Stimulated activated CD4-positive, alpha-beta T cell treated with anti-CD3 and anti-CD28 coated beads, Interleukin-4, amount 100 ng/mL, for 4 hours (primary cell): ENCODE results near the gene TNRC18.
"Not testable (repeated sequence)": the region's sequence is repeated elsewhere in the genome, so short reads cannot be mapped to it uniquely, and the experiment has no call there.

Source experiments
- DNase-seq, 2 experiments: peaks; one replicate each; pipeline ENCODE4 v3.0.0-alpha.2; 2020

The TNRC18 gene, protein sequence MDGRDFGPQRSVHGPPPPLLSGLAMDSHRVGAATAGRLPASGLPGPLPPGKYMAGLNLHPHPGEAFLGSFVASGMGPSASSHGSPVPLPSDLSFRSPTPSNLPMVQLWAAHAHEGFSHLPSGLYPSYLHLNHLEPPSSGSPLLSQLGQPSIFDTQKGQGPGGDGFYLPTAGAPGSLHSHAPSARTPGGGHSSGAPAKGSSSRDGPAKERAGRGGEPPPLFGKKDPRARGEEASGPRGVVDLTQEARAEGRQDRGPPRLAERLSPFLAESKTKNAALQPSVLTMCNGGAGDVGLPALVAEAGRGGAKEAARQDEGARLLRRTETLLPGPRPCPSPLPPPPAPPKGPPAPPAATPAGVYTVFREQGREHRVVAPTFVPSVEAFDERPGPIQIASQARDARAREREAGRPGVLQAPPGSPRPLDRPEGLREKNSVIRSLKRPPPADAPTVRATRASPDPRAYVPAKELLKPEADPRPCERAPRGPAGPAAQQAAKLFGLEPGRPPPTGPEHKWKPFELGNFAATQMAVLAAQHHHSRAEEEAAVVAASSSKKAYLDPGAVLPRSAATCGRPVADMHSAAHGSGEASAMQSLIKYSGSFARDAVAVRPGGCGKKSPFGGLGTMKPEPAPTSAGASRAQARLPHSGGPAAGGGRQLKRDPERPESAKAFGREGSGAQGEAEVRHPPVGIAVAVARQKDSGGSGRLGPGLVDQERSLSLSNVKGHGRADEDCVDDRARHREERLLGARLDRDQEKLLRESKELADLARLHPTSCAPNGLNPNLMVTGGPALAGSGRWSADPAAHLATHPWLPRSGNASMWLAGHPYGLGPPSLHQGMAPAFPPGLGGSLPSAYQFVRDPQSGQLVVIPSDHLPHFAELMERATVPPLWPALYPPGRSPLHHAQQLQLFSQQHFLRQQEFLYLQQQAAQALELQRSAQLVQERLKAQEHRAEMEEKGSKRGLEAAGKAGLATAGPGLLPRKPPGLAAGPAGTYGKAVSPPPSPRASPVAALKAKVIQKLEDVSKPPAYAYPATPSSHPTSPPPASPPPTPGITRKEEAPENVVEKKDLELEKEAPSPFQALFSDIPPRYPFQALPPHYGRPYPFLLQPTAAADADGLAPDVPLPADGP (N-terminal part only)

DNA sequence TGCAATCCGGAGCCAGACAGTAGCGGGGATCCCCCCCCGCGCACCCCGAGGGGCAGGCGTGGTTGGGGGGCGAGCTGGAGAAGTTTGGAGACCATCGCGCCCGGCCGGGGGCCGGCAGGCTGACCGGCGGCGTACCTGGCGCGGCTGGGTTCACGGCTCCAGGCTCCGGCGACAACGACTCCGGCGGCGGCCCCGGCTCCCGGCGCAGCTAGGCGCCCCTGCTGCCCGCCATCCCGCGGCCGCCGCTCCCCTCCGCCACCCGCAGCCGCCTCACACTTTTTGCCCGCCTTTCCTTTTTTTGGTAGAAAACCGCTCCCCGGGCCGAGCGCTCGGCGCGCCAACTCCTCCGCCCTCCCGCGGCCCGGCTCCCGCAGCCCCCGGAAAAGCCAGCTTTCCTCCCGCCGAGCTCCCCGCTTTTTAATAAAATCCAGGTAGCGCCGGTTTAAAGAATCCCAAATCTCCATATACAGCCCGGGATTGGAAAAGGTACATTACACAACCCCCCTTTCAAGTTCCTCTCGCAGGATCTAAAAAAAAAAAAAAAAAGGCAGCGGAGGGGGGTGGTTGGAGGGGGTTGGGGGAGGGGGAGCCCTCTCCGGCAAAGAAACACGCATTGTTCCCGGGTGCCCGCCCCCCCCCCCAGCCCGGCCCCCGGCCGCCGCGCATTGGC lies at the start of gene TNRC18:
TSS of gene TNRC18 (minus strand) at position 529 of the 670 bp plus-strand sequence. CDS start 2,588 bp downstream, outside the sequence.
- no peak for DNase-seq

DNA sequence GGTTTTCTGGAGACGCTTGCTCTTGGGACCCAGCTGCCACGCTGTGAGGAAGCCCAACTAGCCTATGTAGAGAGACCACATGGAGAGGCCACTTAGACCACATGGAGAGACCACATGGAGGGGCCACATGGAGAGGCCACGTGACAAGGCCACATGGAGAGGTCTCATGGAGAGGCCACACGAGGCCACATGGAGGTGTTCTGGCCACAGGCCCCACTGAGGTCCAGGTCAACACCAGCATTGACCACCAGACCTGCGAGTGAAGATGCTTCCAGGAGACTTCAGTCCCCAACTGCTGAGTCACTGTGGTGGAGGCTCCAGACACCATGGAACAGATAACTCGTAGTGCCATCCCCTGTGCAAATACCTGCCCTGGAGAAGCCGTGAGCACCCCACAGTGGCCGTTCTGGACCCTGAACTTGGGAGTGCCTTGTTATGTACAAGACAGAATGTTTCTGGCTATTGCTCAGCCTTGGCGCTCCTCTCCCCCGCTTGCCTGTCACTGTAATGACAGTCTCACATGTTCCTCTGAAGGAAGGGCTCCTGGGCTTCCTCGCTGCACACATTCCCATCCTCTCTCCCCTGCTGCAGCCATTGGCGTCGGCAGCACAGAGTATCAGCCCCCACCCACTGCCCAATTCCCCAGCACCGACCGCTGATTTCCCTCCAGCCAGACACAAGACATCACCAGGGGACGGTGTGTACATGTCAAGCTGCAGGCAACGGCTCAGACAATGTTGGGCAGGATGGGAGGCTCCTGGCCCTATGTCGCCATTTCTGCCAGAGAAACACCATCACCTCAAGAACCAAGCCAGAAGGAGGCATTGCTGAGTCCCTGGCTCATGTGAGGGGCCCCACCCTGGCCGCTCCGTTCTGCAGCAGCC lies 49.0 kb upstream of the TNRC18 start:
- DNase-seq = no peak

DNA sequence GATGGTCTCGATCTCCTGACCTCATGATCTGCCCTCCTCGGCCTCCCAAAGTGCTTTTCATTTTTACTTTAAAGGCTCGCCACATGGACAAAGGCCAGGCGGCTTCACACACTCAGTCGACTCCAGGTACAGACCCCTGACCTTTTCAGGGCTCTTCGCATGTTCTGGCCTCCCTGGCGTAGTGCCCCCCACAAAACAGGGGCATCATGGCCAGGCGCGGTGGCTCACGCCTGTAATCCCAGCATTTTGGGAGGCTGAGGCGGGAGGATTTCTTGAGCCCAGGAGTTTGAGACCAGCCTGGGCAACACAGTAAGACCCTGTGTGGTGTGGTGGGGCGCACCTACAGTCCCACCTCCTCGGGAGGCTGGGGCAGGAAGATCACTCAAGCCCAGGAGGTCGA lies 48.0 kb upstream of the TNRC18 start:
- not testable (repeated sequence) for DNase-seq

DNA sequence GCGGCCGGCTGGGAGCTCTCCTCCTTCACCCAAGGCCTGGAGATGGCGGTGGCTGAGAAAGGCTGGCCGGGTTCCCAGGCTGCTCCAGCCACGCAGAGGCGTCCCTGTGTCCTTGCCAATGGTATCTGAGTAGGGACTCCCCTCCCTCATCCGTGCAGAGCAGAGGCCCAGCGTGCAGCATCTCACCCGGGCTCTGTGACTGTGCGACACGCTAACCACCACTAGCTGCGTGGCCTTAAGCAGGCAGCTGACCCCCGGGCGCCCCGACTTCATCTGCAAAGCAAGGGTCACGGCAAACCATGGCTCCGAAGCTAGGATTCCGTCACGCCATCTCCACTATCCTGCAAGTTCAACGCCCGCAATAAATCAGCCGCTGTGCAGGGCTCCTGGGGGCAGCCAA lies 47.2 kb upstream of the TNRC18 start:
- no peak for DNase-seq

DNA sequence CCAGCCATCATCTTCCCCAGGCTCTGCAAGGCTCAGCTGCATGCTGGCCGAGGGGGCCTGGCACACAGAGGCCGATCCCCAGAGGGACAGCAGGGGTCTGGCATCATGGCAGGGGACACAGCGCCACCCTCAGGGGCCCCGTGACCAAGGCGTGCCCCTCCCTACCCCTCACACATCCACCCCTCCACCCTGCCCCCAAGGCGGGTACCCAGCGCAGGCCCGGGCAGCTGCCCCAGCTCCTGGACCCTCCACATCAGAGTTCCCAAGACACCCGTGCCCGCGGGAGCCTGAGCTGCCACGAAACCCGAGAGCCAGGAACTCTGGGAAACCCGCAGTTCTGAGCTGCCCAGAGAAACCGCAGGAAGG lies 46.5 kb upstream of the TNRC18 start:
- DNase-seq = no peak

DNA sequence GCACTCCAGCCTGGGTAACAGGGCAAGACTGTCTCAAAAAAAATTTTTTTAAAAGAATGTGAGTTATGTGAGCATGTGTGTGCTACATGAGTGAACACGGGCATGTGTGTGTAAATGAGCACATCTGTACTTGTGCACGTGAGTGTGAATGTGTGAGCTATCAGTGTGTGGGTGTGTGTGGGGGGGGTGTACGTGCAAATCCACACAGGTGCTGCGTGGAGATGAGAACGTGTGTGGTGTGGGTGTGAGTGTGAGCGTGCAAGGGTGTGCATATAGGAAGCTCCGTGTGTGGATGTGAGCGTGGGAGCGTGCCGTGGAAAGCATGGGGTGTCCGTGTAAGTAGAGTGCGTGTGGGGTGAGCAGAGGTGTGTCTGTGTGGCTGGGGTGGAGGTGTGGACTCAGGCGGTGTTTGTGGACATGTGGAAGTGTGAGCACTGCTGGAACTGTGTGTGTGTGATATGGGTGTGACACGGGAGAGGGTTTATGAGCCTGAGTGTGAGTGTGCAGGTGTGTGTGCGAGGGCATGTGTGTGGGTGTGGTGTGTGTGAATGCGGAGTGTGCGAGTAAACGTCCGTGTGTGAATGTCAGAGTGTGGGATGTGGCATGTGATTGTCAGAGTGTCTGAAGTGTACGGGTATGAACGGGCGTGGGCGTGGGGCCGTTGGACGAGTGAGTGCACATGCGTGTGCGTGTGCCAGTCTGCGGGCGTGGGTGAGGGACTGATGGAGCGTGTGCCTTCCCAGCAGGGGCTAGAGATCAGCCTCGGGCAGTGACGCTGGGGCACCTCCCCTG lies 45.9 kb upstream of the TNRC18 start:
- DNase-seq = no peak

DNA sequence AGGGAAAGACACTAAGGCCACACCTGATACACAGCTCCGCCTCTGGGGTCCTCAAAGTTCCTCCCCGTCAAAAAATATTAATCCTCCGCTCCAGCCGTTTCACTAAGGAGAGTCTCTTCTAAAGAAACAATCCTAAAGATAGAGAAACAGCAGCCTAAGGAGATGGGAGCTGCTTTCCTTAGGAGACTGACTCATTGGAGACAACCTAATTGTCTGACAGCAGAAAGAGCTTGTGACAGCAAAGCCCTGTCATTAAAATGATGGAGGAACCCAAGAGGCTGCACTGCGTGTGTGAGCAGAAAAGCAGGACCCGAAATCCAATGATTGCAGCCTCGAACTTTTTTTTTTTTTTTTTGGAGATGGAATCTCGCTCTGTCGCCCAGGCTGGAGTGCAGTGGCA lies 44.0 kb upstream of the TNRC18 start:
- no peak for DNase-seq

DNA sequence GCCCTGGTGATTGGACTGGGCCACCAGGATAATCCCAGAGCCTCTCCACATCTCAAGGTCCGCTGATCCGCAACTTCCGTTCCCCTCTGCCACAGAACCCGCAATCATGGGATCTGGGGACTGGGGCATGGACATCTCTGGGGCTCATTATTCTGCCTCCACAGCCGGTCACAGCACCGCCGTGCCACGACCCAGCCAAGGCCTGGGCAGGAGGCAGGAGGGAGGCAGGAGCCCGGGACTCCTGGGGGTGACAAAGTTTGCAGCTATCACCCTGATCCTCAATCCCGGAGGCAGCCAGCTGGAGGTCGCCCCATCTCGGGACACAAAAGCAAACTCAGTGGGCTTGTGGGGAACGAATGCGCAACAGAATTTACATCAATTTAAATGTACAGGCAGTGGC lies 42.9 kb upstream of the TNRC18 start:
- DNase-seq = no peak

DNA sequence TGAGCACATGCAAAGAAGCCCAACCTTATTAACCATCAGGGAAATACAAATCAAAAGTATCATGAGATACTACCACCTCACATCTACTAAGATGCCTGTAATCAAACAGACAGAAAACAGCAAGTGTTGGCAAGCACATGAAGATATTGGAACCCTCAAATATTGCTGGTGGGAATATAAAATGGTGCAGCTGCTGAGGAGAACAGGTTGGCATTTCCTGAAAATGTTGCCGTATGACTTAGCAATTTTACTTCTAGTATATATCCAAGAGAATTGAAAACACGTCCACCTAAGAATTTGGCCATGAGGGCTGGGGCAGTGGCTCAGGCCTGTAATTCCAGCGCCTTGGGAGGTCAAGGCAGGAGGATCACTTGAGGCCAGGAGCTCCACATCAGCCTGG lies 39.4 kb upstream of the TNRC18 start:
- no peak for DNase-seq

DNA sequence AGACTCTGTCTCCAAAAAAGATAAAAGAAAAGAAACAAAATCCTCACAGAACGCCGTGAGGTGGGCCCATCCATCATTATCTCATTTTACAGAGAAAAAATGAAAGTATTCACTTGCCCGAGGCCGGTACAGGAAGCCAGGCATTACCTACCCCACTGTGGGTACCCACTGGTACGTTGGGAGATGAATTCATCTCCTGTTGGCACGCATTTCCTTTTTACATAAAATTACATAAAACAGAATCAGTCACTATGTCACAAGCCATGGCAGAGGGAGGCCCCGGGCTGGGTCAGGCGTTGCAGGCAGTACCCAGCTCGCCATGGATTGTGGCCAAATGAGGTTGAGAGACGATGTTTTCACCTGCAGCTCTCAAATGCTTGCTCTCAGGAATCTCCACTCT lies 38.6 kb upstream of the TNRC18 start:
- DNase-seq = no peak

DNA sequence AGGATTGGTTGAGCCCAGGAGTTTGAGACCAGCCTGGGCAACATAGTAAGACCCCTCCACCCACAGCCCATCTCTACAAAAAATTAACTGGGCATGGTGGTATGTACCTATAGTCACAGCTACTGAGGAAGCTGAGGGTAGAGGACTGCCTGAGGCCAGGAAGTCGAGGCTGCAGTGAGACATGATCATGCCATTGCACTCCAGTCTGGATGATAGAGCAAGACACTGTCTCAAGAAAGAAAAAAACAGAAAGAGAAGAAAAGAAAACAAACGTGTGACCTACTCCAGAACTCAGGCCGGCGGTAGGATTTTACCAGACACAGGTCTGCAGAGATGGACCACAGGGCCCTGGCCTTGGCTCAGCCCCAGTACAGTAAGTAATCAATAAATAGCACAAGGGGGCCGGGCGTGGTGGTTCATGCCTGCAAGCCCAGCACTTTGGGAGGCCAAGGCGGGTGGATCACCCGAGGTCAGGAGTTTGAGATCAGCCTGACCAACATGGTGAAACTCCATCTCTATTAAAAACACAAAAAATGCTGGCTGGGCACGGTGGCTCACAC lies 35.4 kb upstream of the TNRC18 start:
- DNase-seq = no peak

DNA sequence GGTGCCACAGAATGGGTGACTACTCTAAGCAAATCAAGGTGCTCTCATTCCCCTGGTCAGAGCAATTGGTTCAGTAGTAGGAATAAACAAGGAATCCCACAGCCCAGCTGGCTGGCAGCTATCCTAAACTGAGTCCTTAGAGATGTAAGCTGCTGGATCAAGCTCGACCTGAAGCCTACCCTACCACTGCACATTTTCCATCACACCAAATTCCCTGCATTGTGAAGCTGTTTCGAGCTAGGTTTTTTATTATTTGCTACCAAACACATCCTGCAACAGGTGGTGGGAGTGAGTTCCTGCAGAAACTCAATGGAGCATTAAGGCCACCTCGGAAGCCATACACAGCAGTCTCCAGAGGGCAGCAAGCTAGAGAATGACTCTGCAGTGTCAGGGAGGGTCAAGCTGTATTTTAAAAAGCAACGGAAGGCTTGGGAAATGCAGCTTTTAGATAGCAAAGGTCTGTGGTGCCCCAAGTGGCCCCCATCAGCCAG lies 33.7 kb upstream of the TNRC18 start:
- DNase-seq = no peak

DNA sequence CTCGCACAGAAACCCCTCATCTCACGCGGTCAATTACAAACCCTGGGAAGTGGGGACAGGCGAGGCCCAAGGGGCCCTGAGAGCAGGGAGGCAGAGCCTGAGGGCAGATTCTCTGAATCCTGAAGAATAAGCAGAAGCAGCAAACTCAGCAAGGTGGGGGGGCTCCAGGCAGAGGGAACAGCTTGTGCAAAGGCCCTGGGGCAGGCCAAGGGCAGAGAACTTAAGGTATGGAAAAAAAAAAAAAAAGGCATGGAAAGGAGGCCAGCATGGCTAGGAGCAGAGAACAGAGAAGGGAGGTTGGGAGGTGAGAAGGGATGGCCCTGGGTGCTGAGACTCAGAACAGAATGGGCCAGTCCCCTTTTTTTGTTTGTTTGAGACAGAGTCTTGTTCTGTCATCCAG lies 32.8 kb upstream of the TNRC18 start:
- no peak for DNase-seq

DNA sequence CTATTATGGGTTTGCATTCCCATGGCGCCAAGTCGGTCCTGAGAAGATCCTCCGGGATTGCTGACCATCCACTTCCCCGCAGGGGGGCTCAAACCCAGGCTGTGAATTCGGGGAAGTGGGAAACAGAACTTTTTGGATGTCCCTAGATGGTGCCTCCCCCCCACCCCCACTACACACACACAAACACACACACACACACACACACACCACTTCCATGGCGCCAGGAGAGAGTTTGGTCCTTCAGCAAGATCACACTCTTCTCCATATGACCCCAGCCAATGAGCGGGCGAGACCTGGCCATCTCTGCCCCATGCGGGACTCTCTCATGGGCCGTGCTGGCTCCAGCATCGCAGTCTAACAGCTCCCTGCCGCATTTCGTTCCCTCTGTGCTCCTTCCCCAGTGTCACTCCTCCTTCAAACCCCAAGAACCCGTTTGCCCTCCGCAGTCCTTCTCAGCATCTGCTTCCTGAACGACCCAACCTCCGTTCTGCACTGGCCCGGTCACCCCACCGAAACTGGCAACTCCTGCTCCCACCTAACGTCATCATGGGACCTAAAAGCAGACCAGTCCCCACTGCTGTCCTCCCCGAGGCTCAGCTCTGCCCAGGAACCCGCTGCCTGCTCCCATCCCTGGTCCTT lies 32.1 kb upstream of the TNRC18 start:
- no peak for DNase-seq

DNA sequence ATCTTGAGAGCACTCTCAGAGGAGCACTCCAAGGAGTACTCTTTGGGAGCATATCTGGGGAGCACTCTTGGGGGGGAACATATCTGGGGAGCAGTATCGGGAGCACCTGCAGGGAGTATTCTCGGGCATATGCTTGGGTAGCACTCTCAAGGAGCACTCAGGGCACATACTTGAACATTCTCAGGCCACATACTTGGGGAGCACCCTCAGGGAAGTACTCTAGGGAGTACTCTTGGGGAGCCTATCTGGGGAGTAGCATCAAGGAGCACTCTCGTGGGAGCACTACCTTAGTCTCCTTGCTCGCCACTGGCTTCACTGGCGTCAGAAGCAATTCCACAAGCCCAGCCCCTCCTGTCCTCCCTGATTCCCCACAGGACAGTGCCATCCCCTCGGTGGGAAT lies 31.5 kb upstream of the TNRC18 start:
- no peak for DNase-seq

DNA sequence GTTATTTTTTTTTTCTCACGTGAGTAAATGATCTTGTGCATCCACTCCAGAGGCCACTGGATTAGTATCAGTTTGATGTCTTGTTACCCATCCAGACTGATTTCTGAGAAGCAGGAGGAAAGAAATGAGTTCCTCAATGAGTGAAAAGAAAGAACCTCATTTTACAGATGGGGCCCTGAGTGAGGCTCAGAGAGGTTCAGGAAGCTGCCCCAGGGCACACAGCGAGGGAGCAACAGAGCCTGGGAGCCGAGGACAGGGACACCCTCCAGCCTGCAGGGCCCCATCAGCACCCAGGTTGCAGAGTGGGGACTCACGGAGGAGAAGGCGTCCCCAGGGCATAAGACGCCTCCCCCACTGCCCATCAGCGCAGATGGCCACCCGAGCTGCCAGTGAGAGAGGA lies 30.9 kb upstream of the TNRC18 start:
- no peak for DNase-seq

DNA sequence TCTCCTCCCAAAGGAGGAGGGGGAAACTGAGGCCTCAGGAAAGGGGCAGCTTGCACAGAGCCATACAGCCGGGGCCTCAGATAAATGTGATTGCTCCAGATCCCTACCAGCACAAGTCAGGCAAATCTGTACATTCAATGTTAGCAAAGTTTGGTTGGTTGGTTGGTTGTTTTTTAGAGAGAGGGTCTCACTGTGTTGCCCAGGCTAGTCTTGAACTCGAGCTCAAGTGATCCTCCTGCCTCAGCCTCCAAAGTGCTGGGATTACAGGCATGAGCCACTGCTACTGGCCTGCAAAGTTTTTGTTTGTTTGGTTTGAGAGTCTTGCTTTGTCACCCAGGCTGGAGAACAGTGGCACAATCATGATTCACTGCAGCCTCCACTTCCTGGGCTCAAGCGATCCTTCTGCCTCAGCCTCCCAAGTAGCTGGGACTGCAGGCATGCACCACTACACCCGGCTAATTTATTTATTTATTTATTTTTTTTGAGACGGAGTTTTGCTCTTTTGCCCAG lies 30.0 kb upstream of the TNRC18 start:
- no peak for DNase-seq

DNA sequence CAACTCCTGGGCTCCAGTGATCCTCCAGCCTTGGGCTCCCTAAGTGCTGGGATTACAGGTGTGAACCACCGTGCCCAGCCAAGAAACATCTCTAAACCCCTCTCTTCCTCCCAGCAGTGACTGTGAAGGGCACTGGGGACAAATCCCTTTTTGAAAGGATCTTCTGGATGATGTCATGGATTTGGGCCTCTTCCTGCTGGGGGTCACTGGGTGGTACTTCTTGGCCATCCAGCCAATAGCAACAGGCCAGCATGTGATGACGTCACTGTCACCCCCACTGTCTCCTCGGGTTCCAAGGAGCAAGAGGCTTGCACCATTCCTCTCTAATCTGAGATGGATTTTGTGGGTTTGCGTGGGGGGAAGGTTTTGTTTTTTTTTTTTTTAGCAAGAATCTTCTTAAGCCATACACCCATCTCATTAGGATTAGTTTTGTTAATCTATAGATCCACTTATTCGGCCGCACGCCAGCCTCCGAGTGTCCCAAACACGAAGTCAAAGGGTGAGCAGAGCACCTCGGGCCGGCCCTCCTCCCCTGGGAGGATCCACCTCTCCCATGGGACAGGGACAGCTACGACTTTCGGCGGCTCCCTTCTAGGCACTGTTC lies 29.4 kb upstream of the TNRC18 start:
- DNase-seq = no peak

DNA sequence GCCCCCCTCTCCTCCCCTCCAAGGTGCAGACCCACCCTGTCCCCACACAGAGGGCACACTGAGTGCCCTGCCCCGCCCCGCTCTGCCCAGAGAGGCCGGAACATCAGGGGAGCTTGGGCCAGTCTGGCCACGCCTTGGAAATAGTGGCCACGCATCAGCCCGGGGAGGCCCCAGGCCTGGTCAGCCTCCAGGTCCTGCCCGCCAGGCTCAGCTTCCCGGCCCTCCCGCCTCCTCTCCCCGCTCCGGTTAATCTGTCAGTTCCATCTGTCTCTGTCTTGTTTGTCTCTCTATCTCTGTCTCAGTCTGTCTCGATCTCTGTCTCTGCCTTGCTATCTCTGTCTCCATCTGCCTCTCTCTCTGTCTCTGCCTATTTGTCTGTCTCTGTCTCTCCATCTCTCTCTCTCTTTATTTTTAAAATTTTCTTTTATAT lies 28.9 kb upstream of the TNRC18 start:
- DNase-seq = no peak
